GM13977 (cell line): Measurements from ENCODE around the gene RIT2.

ENCODE experiments used
- DNase-seq: peaks from one replicate; pipeline ENCODE4 v3.0.0; 2012; ENCODE audit warnings: low spot score
- in situ Hi-C: fragments of 300-500 bp; cut with MboI; formaldehyde crosslinking; loops from one replicate; pipeline ENCODE4 v1.12.0; 2022; ENCODE audit warnings: low sequenced_read_pairs, low pct_unique_long_range_greater_than_20kb, mixed read lengths, inconsistent platforms; ENCODE audit not compliant: unreplicated experiment
- TF ChIP-seq, protein P1 (sequence below): IDR thresholded peaks from 2 replicates; pipeline ENCODE4 v1.5.1; 2012; ENCODE audit warnings: mild to moderate bottlenecking, control low read depth; ENCODE audit not compliant: insufficient read depth; ENCODE audit errors: extremely low read depth, missing control alignments

Gene RIT2

DNA sequence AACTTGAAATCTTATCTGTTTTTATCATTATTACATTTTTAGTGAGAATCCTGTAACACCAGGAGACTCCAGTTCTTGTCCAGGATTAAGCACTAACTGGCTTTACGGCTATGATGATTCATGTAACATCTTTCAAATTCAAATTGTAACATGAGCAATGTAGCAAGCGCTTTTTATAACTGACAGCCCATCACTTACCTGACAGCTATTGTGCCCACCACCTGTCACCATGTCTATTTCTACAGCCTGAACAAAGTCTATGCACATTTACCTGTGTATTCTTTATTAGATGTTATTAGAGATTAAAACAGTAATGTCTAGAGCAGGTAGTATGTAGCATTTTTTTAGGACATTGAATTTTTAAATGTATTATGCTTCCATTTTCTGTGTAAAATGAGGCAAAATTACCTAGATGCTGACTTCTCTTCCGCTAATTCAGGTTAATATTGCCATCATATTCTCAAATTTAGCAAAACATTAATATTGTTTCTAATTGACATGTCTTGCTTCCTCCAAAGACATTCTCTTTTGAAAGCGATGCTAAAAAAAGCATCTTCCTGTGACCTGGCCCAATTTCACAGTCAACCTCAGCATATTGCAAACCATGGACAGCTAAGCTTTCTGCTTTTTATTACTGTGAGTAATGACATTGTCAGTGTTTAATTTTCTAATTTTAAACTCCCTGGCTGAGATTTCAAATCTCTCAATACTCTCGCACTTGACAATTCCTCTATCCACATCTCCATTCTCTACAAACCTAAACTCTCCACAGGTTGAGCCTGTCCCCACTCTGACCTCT lies 37.8 kb downstream of the RIT2 start:
- TF ChIP-seq, protein P1, sequence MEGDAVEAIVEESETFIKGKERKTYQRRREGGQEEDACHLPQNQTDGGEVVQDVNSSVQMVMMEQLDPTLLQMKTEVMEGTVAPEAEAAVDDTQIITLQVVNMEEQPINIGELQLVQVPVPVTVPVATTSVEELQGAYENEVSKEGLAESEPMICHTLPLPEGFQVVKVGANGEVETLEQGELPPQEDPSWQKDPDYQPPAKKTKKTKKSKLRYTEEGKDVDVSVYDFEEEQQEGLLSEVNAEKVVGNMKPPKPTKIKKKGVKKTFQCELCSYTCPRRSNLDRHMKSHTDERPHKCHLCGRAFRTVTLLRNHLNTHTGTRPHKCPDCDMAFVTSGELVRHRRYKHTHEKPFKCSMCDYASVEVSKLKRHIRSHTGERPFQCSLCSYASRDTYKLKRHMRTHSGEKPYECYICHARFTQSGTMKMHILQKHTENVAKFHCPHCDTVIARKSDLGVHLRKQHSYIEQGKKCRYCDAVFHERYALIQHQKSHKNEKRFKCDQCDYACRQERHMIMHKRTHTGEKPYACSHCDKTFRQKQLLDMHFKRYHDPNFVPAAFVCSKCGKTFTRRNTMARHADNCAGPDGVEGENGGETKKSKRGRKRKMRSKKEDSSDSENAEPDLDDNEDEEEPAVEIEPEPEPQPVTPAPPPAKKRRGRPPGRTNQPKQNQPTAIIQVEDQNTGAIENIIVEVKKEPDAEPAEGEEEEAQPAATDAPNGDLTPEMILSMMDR, result no peak
- no peak for DNase-seq
- in situ Hi-C loops, result no loop called here

DNA sequence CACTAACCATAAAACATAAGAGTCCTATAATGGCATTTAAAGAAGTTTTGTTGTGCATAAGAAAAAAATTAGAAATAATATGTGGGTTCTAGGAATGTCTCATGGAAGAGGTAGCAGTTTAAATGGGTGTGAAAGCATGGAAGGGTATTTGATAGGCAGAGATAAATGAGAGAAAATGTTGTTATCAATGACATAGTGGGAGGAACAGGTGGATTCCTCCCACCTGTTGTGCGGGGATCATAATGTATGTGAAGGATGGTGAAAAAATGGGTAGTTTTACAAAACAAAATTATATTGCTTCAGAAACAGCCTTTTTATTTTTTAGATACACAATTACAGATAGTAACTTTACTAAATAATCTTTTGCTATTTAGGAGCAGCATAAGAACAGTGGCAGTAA lies 41.7 kb downstream of the RIT2 start:
- in situ Hi-C loops, result no loop called here
- TF ChIP-seq, protein P1, result no peak
- DNase-seq, result no peak

DNA sequence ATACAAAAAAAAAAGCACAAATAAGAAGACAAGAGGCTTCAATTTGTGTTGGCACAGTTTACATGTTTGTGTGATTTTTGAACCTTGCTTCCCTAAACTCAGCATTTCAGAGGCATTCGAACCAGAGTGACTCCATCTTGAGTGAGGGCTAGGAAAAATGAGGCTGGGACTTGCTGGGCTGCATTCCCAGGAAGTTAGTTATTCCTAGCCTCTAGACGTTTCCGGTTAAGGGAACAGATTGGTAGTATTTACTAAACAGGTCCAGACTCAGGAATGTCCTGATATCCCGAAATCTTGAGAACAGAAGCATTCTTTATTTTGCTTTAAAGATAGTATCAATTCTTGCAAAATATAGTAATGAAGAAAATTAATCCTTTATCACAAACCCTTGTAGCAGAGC lies 46.7 kb downstream of the RIT2 start:
- in situ Hi-C loops, result no loop called here
- DNase-seq, result no peak
- TF ChIP-seq, protein P1, result no peak

DNA sequence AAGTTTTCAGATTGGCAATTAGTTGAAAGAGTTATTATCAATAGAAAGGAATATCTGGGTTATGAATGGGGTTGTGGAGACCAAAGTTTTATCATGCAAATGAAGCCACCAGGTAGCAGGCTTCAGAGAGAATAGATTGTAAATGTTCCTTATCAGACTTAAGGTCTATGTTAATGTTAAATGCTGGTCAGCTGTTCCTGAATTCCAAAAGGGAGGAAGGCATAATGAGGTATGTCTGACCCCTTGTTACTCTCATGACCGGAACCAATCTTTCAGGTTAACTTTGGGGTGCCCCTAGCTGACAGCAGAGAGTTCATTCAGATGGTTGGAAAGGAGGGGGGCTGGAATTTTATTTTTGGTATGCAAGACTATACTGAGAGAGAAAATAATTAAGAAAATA lies 47.9 kb downstream of the RIT2 start:
- TF ChIP-seq, protein P1, result no peak
- no peak for DNase-seq
- in situ Hi-C loops, result no loop called here

DNA sequence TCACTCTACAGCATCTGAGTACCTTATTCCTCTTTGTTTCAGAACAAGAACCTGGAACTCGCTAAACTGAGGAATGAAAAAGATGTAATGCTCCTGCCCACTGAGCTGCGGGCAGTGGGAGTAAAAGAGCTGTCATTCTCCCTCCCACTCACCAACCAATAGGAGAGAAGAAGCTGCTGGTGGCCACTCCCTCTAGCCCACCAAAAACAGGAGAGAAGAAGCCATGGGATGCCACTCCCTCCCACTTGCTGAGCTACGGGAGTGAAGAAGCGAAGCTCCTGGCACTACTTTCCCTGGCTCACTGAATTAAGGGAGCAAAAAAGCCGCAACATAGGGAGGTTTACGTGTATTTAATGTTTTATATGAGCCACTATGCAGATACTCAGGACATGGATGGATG lies 53.7 kb downstream of the RIT2 start:
- in situ Hi-C loops, result no loop called here
- TF ChIP-seq, protein P1, result no peak
- no peak for DNase-seq

DNA sequence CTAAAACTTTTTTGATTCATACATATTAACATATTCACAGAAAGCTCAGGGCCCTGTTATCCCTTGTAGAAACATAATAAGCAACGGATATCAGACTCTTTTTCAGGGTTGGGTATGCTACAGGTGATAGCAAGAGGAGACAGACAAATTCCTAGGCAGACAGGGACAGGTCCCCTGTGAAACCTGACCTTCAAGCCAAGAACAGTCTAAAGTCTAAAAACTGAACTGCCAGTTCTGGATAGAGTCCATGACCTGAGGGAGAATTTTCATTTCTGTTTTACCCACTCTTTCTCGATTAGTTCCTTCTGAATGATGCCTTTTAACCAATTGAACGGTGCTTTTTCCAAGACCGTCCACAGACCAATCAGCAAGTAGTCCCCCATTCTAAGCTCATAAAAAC lies 54.2 kb downstream of the RIT2 start:
- TF ChIP-seq, protein P1, result no peak
- in situ Hi-C loops, result no loop called here
- DNase-seq, result no peak

DNA sequence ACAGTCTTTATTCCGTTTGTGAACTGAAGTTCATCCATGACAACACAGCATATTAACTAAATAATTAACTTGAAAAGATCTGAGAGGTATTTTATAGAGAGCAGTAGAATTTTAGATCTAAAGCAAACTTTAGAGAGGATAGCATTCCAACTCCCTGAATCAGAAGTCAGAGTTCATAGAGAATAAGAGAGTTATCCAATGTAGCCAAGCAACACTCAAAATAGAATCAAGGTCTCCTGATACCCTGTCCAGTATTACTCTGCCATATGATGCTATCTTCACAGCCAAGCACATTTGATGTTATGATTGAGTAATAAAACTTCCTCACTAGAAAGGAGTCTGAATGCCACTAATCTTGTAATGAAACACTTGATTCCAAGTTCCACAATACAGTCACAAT lies 55.5 kb downstream of the RIT2 start:
- DNase-seq, result no peak
- in situ Hi-C loops, result no loop called here
- TF ChIP-seq, protein P1, result no peak
